ENCODE measurements around the gene GAD2. TPM values are rescaled to one million over a fixed set of nuclear protein-coding genes. Genes with fewer than 3 reads are reported as not detected.
A peak's percentile ranks its signal among the peaks of the same experiment; 100 is the strongest.

The GAD2 gene
- total RNA-seq, 4 donors from 2014 or later: not detected

- no peak overlapping the region for H3K27ac ChIP-seq
Measured at GRCh38 chr10:26215396-26215934, 1.1 kb upstream of the GAD2 start.

GRCh38 chr10:26215935-26216584 lies 514 bp upstream of the GAD2 start:
- Histone ChIP-seq H3K27ac (no peak overlapping the region), H3K4me3 (peak overlapping the region in 1 of 4 donors; percentile 10), H3K9me3 (peaks cover 0 to 5% (median 0%) of the 10 kb centered on the region in 4 donors), H3K4me1 (peaks cover 0 to 13% (median 6%) of the 10 kb centered on the region in 4 donors), H3K27me3 (peaks cover 0 to 41% of the 10 kb centered on the region in 2 donors), H3K36me3 (no peaks in the 10 kb centered on the region)
- no peak for DNase-seq
- TF ChIP-seq POLR2A (IDR thresholded peaks at IDR 0.05) (no peak), CTCF (IDR thresholded peaks at IDR 0.05) (no peak)

More at GRCh38 chr10:26215396-26215934, 1.1 kb upstream of the GAD2 start:
- Histone ChIP-seq H3K4me3 (no peak overlapping the region), H3K27me3 (peaks cover 0 to 41% of the 10 kb centered on the region in 2 donors), H3K9me3 (peaks cover 0 to 5% (median 0%) of the 10 kb centered on the region in 4 donors), H3K36me3 (no peaks in the 10 kb centered on the region), H3K4me1 (peaks cover 0 to 13% (median 6%) of the 10 kb centered on the region in 4 donors)
- TF ChIP-seq CTCF (IDR thresholded peaks at IDR 0.05) (no peak), POLR2A (IDR thresholded peaks at IDR 0.05) (no peak)
- no peak for DNase-seq

- DNase-seq: no peak
- no peak overlapping the region for H3K27ac ChIP-seq
- H3K9me3 ChIP-seq: peaks cover 0 to 5% (median 0%) of the 10 kb centered on the region in 4 donors
- no peak overlapping the region for H3K4me3 ChIP-seq
- H3K27me3 ChIP-seq: peaks cover 0 to 45% of the 10 kb centered on the region in 2 donors
- H3K36me3 ChIP-seq: no peaks in the 10 kb centered on the region
- no peak for TF ChIP-seq CTCF (IDR thresholded peaks at IDR 0.05)
- H3K4me1 ChIP-seq: peaks cover 0 to 13% (median 6%) of the 10 kb centered on the region in 4 donors
Measured at GRCh38 chr10:26217396-26218086, 967 bp downstream of the GAD2 start.

GRCh38 chr10:26219676-26220075 lies 3.1 kb downstream of the GAD2 start:
- Histone ChIP-seq H3K4me3 (no peak overlapping the region), H3K9me3 (peaks cover 0 to 5% (median 0%) of the 10 kb centered on the region in 4 donors), H3K36me3 (no peaks in the 10 kb centered on the region), H3K4me1 (peaks cover 0 to 13% (median 6%) of the 10 kb centered on the region in 4 donors), H3K27me3 (peaks cover 0 to 42% of the 10 kb centered on the region in 2 donors), H3K27ac (no peak overlapping the region)
- TF ChIP-seq POLR2A (IDR thresholded peaks at IDR 0.05): no peak
- TF ChIP-seq CTCF (IDR thresholded peaks at IDR 0.05): no peak
- DNase-seq: no peak

- Histone ChIP-seq H3K27ac (no peak overlapping the region), H3K27me3 (peaks cover 0 to 38% of the 10 kb centered on the region in 2 donors), H3K4me3 (no peak overlapping the region), H3K9me3 (peaks cover 0 to 5% (median 0%) of the 10 kb centered on the region in 4 donors), H3K4me1 (peaks cover 0 to 12% (median 4%) of the 10 kb centered on the region in 4 donors), H3K36me3 (no peaks in the 10 kb centered on the region)
- no peak for DNase-seq
- TF ChIP-seq CTCF (IDR thresholded peaks at IDR 0.05) (no peak), POLR2A (IDR thresholded peaks at IDR 0.05) (no peak)
Measured at GRCh38 chr10:26220901-26221300, 4.3 kb downstream of the GAD2 start.

All from Peyer's patch (tissue), 4 donors.